DOHH2 (cell line): ENCODE measurements around the gene BAZ2B.

Experiments
- H3F3A ChIP-seq: fragments of 200-600 bp; sonication (generic), shearing (Covaris generic); 2 replicates; pipeline ENCODE4 v1.6.0; 2016; ENCODE audit warnings: antibody characterized with exemption, mild to moderate bottlenecking; ENCODE audit not compliant: control insufficient read depth, insufficient read depth
- H3K27ac ChIP-seq: fragments of 200-600 bp; sonication (generic); 2 replicates; pipeline ENCODE4 v1.5.1; 2014; ENCODE audit warnings: low read depth, mild to moderate bottlenecking, low read length, moderate library complexity
- H3K27me3 ChIP-seq: fragments of 200-600 bp; sonication (generic); 2 replicates; pipeline ENCODE4 v1.6.1; 2014; ENCODE audit warnings: mild to moderate bottlenecking, low read length, mixed read lengths; ENCODE audit not compliant: control insufficient read depth
- H3K36me3 ChIP-seq: fragments of 200-600 bp; sonication (generic); 2 replicates; pipeline ENCODE4 v1.6.1; 2014; ENCODE audit warnings: mild to moderate bottlenecking, low read length, moderate library complexity, mixed read lengths; ENCODE audit not compliant: control insufficient read depth
- H3K4me1 ChIP-seq: fragments of 200-600 bp; sonication (generic); 2 replicates; pipeline ENCODE4 v1.6.1; 2014; ENCODE audit warnings: mild to moderate bottlenecking, low read length, mixed read lengths; ENCODE audit not compliant: control insufficient read depth
- H3K4me2 ChIP-seq: fragments of 200-600 bp; sonication (generic); 2 replicates; pipeline ENCODE4 v1.6.0; 2014; ENCODE audit warnings: mild to moderate bottlenecking, low read length, moderate library complexity
- H3K4me3 ChIP-seq: fragments of 200-600 bp; sonication (generic); 2 replicates; pipeline ENCODE4 v1.5.1; 2014; ENCODE audit warnings: mild to moderate bottlenecking, low read length, mixed read lengths
- H3K79me2 ChIP-seq: fragments of 200-600 bp; sonication (generic); 2 replicates; pipeline ENCODE4 v1.6.1; 2014; ENCODE audit warnings: mild to moderate bottlenecking, low read length, mixed read lengths; ENCODE audit not compliant: control insufficient read depth
- H3K9me2 ChIP-seq: fragments of 200-600 bp; sonication (generic); replicated peaks from 2 replicates; pipeline ENCODE4 v1.6.1; 2014; ENCODE audit warnings: mild to moderate bottlenecking, low read length, mixed read lengths; ENCODE audit not compliant: control insufficient read depth
- H3K9me3 ChIP-seq: fragments of 200-600 bp; sonication (generic); 2 replicates; pipeline ENCODE4 v1.6.1; 2014; ENCODE audit warnings: antibody characterized with exemption, low read length, mixed read lengths; ENCODE audit not compliant: control insufficient read depth, insufficient read depth
- H4K20me1 ChIP-seq: fragments of 200-600 bp; sonication (generic); 2 replicates; pipeline ENCODE4 v1.6.0; 2014; ENCODE audit warnings: low read depth, mild to moderate bottlenecking, antibody characterized with exemption, low read length, moderate library complexity; ENCODE audit not compliant: control insufficient read depth, insufficient read depth
- CTCF ChIP-seq: fragments of 200-600 bp; sonication (generic); IDR thresholded peaks from one replicate; pipeline ENCODE4 v1.5.1; 2014; ENCODE audit warnings: antibody characterized with exemption, mild to moderate bottlenecking, low read depth, low read length; ENCODE audit not compliant: poor library complexity, severe bottlenecking
- EZH2phosphoT487 ChIP-seq: fragments of 200-600 bp; sonication (generic); IDR thresholded peaks from 2 replicates; pipeline ENCODE4 v1.6.1; 2017; ENCODE audit warnings: borderline replicate concordance, mild to moderate bottlenecking, antibody characterized with exemption, low read length, moderate library complexity, mixed read lengths

Gene BAZ2B

GRCh38 chr2:159438720-159439353, 177.5 kb downstream of the BAZ2B start:
- Histone ChIP-seq H3F3A (no peaks in the 10 kb centered on the region), H3K27me3 (no peaks in the 10 kb centered on the region)
- no peak for TF ChIP-seq CTCF
- TF ChIP-seq EZH2phosphoT487, result no peak

GRCh38 chr2:159438284-159438683, 178.1 kb downstream of the BAZ2B start:
- Histone ChIP-seq H3K4me3 (no peak overlapping the region), H3K9me3 (no peaks in the 10 kb centered on the region), H3K27me3 (no peaks in the 10 kb centered on the region), H3K36me3 (peaks cover 19% of the 10 kb centered on the region), H3K27ac (no peak overlapping the region), H3K79me2 (no peaks in the 10 kb centered on the region), H3F3A (no peaks in the 10 kb centered on the region), H3K9me2 (no peaks in the 10 kb centered on the region), H3K4me2 (no peak overlapping the region), H3K4me1 (no peaks in the 10 kb centered on the region), H4K20me1 (no peaks in the 10 kb centered on the region)
- no peak for TF ChIP-seq CTCF
- TF ChIP-seq EZH2phosphoT487, result no peak

More at GRCh38 chr2:159438720-159439353, 177.5 kb downstream of the BAZ2B start:
- no peaks in the 10 kb centered on the region for H3K9me2 ChIP-seq
- no peaks in the 10 kb centered on the region for H4K20me1 ChIP-seq
- no peaks in the 10 kb centered on the region for H3K4me1 ChIP-seq
- peaks cover 23% of the 10 kb centered on the region for H3K36me3 ChIP-seq
- no peaks in the 10 kb centered on the region for H3K9me3 ChIP-seq
- no peak overlapping the region for H3K27ac ChIP-seq
- no peaks in the 10 kb centered on the region for H3K79me2 ChIP-seq
- no peak overlapping the region for H3K4me3 ChIP-seq
- no peak overlapping the region for H3K4me2 ChIP-seq

- Histone ChIP-seq H3K27ac (no peak overlapping the region), H3K27me3 (no peaks in the 10 kb centered on the region), H3K9me3 (no peaks in the 10 kb centered on the region), H3K4me2 (no peak overlapping the region), H3K9me2 (no peaks in the 10 kb centered on the region), H3K36me3 (peaks cover 20% of the 10 kb centered on the region), H3K4me3 (no peak overlapping the region), H3F3A (no peaks in the 10 kb centered on the region), H4K20me1 (no peaks in the 10 kb centered on the region), H3K79me2 (no peaks in the 10 kb centered on the region), H3K4me1 (no peaks in the 10 kb centered on the region)
- TF ChIP-seq CTCF (no peak), EZH2phosphoT487 (no peak)
These were observed 183.7 kb downstream of the BAZ2B start for GRCh38 chr2:159432610-159433009.
